Osteocyte (in vitro differentiated cells): ENCODE results near the gene MYO7B. TPM values are rescaled to one million over a fixed set of nuclear protein-coding genes. Genes with fewer than 3 reads are reported as not detected.

ENCODE experiments used
- DNase-seq: peaks from one replicate; pipeline ENCODE4 v3.0.0; 2021; ENCODE audit warnings: mixed read lengths; ENCODE audit not compliant: unreplicated experiment; ENCODE audit errors: extremely low spot score
- H3K27ac Mint-ChIP-seq: one replicate; pipeline ENCODE4 v1.8.0; 2021; ENCODE audit warnings: mild to moderate bottlenecking, mixed read lengths; ENCODE audit not compliant: unreplicated experiment
- H3K27me3 Mint-ChIP-seq: one replicate; pipeline ENCODE4 v1.8.0; 2021; ENCODE audit warnings: mixed read lengths; ENCODE audit not compliant: unreplicated experiment
- H3K36me3 Mint-ChIP-seq: one replicate; pipeline ENCODE4 v1.8.0; 2021; ENCODE audit warnings: mixed read lengths; ENCODE audit not compliant: unreplicated experiment
- H3K4me1 Mint-ChIP-seq: one replicate; pipeline ENCODE4 v1.8.0; 2021; ENCODE audit warnings: mixed read lengths; ENCODE audit not compliant: unreplicated experiment
- H3K4me3 Mint-ChIP-seq: one replicate; pipeline ENCODE4 v1.8.0; 2021; ENCODE audit warnings: mild to moderate bottlenecking, moderate library complexity, mixed read lengths; ENCODE audit not compliant: unreplicated experiment
- H3K9me3 Mint-ChIP-seq: one replicate; pipeline ENCODE4 v1.8.0; 2021; ENCODE audit warnings: mixed read lengths; ENCODE audit not compliant: unreplicated experiment
- total RNA-seq: library from RNA; stranded (reverse); gene quantifications from 2 replicates; pipeline ENCODE4 v1.2.1, GENCODE V29; 2021
- TF ChIP-seq, protein P1 (sequence below): fragments of 200-600 bp; sonication (generic); IDR thresholded peaks from 2 replicates; pipeline ENCODE4 v1.5.0; 2021; ENCODE audit warnings: antibody characterized with exemption, mild to moderate bottlenecking, moderate library complexity

Gene MYO7B
- total RNA-seq, 1 donor from 2014 or later, result not detected

DNA sequence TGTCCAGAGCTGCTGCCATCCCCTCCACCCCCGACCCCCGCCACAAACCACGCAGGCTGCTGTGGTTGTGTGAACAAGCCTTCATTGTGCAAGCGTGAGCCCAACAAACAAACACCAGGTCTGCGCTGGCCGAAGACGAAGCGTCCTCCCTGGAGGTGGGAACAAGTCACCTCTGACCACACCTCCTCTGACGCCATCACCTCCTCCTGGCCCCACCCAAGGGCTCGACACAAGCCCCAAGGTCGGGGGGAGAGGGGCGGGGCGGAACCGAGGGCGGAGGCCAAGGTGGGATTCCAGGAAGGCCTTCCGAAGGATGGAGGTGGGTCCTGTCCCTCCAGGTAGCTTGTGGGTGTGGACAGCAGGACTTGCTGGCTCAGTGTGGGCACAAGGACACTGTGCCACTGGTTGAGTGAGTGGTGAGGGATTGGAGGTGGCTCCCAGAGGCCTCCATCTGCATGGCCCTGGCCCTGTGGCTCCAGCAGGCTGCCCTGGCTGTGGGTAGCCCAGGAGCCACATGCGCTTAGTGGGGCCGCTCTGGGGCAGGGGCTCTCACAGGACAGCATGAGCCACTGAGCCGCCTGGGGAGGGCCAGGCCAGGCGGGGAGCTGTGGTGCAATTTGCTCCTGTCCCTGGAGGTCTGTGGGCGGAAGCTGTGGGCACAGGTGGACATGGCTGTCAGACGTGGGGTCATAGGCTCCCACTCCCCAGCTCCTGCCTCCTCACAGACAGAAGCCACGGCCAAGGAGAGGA is 103.1 kb downstream of the MYO7B start:
- Mint-ChIP-seq H3K4me1 (peaks cover 30% of the 10 kb centered on the region), H3K27ac (peak overlapping the region; percentile 87), H3K4me3 (no peak overlapping the region), H3K9me3 (no peaks in the 10 kb centered on the region), H3K27me3 (no peaks in the 10 kb centered on the region), H3K36me3 (no peaks in the 10 kb centered on the region)
- DNase-seq, result no peak
- TF ChIP-seq, protein P1, sequence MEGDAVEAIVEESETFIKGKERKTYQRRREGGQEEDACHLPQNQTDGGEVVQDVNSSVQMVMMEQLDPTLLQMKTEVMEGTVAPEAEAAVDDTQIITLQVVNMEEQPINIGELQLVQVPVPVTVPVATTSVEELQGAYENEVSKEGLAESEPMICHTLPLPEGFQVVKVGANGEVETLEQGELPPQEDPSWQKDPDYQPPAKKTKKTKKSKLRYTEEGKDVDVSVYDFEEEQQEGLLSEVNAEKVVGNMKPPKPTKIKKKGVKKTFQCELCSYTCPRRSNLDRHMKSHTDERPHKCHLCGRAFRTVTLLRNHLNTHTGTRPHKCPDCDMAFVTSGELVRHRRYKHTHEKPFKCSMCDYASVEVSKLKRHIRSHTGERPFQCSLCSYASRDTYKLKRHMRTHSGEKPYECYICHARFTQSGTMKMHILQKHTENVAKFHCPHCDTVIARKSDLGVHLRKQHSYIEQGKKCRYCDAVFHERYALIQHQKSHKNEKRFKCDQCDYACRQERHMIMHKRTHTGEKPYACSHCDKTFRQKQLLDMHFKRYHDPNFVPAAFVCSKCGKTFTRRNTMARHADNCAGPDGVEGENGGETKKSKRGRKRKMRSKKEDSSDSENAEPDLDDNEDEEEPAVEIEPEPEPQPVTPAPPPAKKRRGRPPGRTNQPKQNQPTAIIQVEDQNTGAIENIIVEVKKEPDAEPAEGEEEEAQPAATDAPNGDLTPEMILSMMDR, result no peak

DNA sequence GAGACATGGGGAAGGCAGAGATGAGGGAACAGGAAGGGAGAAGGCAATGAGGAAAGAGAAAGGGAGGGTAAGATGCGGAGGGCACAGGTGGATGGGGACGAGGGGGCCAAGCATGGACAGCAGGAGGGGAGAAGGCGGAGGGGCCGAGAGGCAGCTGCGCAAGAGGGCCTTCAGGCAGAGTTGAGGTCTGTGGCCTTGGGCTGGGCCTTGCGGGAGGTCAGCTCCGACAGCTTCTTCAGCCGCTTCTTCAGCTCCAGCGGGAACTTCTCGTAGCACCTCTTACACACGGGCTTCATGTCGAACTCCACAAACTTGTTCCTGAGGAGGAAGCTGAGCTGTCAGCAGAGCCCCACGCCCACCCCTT is 103.6 kb downstream of the MYO7B start:
- peaks cover 31% of the 10 kb centered on the region for H3K4me1 Mint-ChIP-seq
- DNase-seq, result no peak
- no peaks in the 10 kb centered on the region for H3K9me3 Mint-ChIP-seq
- peak overlapping the region; percentile 14 for H3K27ac Mint-ChIP-seq
- H3K4me3 Mint-ChIP-seq, result no peak overlapping the region
- TF ChIP-seq, protein P1, result no peak
- H3K36me3 Mint-ChIP-seq, result no peaks in the 10 kb centered on the region
- H3K27me3 Mint-ChIP-seq, result no peaks in the 10 kb centered on the region

DNA sequence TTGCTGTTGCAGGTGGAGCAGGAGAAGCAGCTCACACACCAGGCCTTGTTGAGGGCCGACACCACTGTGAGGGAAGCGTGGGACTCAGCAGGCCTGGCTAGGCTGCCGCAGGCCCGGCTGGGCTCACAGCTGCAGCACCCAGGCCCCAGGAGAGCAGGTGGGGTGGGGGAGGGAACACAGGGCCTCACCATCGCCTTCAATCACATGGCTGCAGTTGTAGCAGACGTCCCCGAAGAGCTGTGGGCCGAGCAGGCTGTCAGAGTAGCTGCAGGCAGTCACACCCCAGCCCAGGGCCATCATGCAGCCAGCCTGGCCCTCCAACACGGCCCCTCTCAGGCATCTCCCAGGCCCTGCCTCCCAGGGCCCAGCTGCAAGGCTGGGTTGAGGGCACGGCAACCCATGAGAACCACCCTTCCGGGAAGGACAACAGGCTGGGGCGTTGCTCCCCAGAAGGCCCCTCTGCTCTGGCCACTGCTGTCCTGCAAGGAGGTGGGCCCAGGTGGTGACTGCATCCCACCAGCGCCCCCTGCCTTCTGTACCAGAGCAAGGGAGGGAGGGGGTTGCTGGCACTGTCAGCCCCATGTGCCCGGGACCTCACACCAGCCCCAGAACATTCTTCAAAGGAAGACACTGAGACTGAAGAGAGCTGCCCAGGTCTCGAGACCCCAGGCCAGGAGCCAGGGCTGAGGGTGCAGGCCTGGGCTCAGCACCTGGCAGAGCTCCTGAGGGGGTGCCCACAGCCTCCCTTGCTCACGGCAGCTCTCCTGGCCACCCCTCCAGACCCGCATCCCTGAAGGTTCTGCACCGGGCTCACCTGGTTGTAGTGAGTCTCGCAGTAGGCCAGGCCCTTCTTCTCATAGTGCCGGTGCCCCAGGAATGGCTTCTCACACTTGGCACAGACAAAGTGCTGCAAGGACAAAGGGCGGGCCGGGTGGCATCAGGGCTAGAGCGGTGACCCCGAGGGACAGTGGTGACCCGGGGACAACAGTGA is 104.9 kb downstream of the MYO7B start:
- Mint-ChIP-seq H3K4me3 (no peak overlapping the region), H3K27ac (peak overlapping the region; percentile 27), H3K36me3 (no peaks in the 10 kb centered on the region)

DNA sequence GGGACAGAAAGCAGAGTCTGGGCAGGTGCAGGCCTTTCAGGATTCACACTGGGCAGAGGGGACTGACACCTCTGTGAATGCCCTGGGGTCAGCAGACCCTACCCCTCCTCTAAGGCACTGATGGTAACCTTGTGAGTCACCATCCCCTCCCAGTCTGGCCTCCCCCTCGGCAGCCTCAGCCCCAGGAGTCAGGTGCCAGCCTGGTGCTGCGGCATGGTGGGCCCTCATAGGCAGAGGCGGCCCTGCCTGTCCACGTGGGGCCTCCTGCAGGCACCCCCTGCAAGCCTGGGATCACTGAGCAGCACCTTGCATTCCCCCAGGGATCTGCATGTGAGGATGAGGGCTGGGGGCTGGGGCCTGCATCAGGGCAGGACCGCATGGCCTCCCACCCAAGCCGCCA is 105.7 kb downstream of the MYO7B start:
- H3K36me3 Mint-ChIP-seq, result no peaks in the 10 kb centered on the region
- no peak overlapping the region for H3K27ac Mint-ChIP-seq
- H3K27me3 Mint-ChIP-seq, result no peaks in the 10 kb centered on the region
- DNase-seq, result no peak
- H3K4me3 Mint-ChIP-seq, result no peak overlapping the region
- TF ChIP-seq, protein P1, result no peak
- H3K9me3 Mint-ChIP-seq, result no peaks in the 10 kb centered on the region
- H3K4me1 Mint-ChIP-seq, result peaks cover 32% of the 10 kb centered on the region

More for the DNA sequence above, 104.9 kb downstream of the MYO7B start:
- H3K4me1 Mint-ChIP-seq, result peaks cover 32% of the 10 kb centered on the region
- no peak for DNase-seq
- TF ChIP-seq, protein P1, result peak; percentile 39
- no peaks in the 10 kb centered on the region for H3K9me3 Mint-ChIP-seq
- H3K27me3 Mint-ChIP-seq, result no peaks in the 10 kb centered on the region
